ENCODE data around the gene MXD3.

MXD3 gene

DNA sequence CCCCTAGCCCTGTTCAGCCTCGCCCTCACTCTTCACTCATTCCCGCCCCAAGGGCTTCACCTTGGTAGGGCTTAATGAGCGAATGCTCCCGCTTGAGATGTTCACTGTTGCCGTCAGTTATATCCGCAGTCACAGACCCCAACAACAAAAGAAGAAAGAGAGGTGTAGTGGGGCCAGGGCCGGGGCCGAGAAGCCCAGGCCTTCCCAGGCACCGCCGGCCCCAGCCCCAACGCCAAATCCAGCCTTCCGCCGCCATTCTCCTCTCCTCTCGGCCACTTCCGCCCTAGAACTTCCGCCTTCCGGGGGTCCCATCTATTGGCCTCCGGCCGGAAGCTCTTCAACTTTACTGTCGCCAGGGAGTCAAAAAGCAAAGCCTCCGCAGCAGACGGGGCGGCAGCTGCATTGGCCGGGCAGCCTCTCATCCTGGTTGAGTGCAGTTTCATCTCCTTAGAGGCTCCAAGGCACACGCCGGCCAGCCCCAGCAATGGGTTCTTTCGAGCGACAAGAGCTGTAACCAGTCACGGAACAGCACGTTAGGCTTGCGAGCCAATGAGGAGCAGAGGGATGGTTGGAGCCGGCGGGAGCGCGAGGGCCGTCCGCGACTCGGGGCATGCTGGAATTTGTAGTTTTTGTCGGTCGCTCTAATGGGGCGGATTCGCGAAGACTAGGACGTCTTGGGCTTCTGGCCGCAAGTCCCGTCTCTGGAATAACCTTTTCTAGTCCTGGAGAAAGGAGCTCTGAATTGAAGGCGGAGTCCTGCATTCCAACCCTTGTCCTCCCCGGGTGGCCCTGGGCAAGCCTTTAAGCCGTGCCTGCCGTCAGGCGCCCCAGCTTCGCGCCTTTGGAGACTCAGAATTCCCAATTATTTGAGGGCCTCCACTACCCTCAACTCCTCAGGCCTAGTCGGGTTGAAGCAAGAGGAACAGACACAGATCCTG is 40.0 kb upstream of the MXD3 start, which contains the start of gene LMAN2 (continued):
- TF ChIP-seq, protein P1, sequence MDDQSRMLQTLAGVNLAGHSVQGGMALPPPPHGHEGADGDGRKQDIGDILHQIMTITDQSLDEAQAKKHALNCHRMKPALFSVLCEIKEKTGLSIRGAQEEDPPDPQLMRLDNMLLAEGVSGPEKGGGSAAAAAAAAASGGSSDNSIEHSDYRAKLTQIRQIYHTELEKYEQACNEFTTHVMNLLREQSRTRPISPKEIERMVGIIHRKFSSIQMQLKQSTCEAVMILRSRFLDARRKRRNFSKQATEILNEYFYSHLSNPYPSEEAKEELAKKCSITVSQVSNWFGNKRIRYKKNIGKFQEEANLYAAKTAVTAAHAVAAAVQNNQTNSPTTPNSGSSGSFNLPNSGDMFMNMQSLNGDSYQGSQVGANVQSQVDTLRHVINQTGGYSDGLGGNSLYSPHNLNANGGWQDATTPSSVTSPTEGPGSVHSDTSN (CRISPR knock-in tag; IDR thresholded peaks at IDR 0.05), result peak; percentile 81
- TF ChIP-seq ZNF561 (tag by site-specific recombination; IDR thresholded peaks at IDR 0.05; ENCODE audit: borderline replicate concordance) (peak; percentile 92; the same call in 1 of the 2 replicates), ZNF664 (tag by site-specific recombination; IDR thresholded peaks at IDR 0.05) (0 out of 2 replicates have a peak, but pooled peaks have one; percentile 36), ZNF639 (tag by site-specific recombination; IDR thresholded peaks at IDR 0.05) (peak; percentile 81; the same call in 1 of the 2 replicates), KLF10 (tag by site-specific recombination; IDR thresholded peaks at IDR 0.05) (peak; percentile 65), BCL11A (tag by site-specific recombination; IDR thresholded peaks at IDR 0.05; ENCODE audit: low read depth) (peak; percentile 50; the same call in 1 of the 2 replicates), ZNF558 (tag by site-specific recombination; IDR thresholded peaks at IDR 0.05) (0 out of 2 replicates have a peak, but pooled peaks have one; percentile 26), ZBTB17 (tag by site-specific recombination; IDR thresholded peaks at IDR 0.05) (peak; percentile 95), ZNF768 (tag by site-specific recombination; IDR thresholded peaks at IDR 0.05) (no peak), ZEB2 (tag by site-specific recombination; IDR thresholded peaks at IDR 0.05) (peak; percentile 88), ZBTB8A (tag by site-specific recombination; IDR thresholded peaks at IDR 0.05) (peak; percentile 47; the same call in 1 of the 2 replicates), KLF9 (tag by site-specific recombination; IDR thresholded peaks at IDR 0.05; ENCODE audit: low read depth) (no peak; the same call in 1 of the 2 replicates), ZFP37 (tag by site-specific recombination; IDR thresholded peaks at IDR 0.05) (peak; percentile 76), YY1 (tag by site-specific recombination; IDR thresholded peaks at IDR 0.05) (peak; percentile 92), SP7 (tag by site-specific recombination; IDR thresholded peaks at IDR 0.05) (peak; percentile 88), ZNF600 (tag by site-specific recombination; IDR thresholded peaks at IDR 0.05) (peak; percentile 38; the same call in 1 of the 2 replicates), ZNF391 (tag by site-specific recombination; IDR thresholded peaks at IDR 0.05; ENCODE audit: borderline replicate concordance, low read depth) (peak; percentile 87; the same call in 1 of the 2 replicates), ZSCAN30 (tag by site-specific recombination; IDR thresholded peaks at IDR 0.05) (peak; percentile 91), ZNF10 (tag by site-specific recombination; IDR thresholded peaks at IDR 0.05) (peak; percentile 51; the same call in 1 of the 2 replicates), ZNF174 (tag by site-specific recombination; IDR thresholded peaks at IDR 0.05) (no peak), ZFP69B (tag by site-specific recombination; IDR thresholded peaks at IDR 0.05) (peak; percentile 66)
- TF ChIP-seq, protein P2, sequence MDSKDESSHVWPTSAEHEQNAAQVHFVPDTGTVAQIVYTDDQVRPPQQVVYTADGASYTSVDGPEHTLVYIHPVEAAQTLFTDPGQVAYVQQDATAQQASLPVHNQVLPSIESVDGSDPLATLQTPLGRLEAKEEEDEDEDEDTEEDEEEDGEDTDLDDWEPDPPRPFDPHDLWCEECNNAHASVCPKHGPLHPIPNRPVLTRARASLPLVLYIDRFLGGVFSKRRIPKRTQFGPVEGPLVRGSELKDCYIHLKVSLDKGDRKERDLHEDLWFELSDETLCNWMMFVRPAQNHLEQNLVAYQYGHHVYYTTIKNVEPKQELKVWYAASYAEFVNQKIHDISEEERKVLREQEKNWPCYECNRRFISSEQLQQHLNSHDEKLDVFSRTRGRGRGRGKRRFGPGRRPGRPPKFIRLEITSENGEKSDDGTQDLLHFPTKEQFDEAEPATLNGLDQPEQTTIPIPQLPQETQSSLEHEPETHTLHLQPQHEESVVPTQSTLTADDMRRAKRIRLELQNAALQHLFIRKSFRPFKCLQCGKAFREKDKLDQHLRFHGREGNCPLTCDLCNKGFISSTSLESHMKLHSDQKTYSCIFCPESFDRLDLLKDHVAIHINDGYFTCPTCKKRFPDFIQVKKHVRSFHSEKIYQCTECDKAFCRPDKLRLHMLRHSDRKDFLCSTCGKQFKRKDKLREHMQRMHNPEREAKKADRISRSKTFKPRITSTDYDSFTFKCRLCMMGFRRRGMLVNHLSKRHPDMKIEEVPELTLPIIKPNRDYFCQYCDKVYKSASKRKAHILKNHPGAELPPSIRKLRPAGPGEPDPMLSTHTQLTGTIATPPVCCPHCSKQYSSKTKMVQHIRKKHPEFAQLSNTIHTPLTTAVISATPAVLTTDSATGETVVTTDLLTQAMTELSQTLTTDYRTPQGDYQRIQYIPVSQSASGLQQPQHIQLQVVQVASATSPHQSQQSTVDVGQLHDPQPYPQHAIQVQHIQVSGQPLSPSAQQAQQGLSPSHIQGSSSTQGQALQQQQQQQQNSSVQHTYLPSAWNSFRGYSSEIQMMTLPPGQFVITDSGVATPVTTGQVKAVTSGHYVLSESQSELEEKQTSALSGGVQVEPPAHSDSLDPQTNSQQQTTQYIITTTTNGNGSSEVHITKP (tag by site-specific recombination; IDR thresholded peaks at IDR 0.05), result peak; percentile 85
- TF ChIP-seq, protein P3, sequence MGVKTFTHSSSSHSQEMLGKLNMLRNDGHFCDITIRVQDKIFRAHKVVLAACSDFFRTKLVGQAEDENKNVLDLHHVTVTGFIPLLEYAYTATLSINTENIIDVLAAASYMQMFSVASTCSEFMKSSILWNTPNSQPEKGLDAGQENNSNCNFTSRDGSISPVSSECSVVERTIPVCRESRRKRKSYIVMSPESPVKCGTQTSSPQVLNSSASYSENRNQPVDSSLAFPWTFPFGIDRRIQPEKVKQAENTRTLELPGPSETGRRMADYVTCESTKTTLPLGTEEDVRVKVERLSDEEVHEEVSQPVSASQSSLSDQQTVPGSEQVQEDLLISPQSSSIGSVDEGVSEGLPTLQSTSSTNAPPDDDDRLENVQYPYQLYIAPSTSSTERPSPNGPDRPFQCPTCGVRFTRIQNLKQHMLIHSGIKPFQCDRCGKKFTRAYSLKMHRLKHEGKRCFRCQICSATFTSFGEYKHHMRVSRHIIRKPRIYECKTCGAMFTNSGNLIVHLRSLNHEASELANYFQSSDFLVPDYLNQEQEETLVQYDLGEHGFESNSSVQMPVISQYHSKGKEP (tag by site-specific recombination; IDR thresholded peaks at IDR 0.05), result peak; percentile 49; the same call in 1 of the 2 replicates
- TF ChIP-seq, protein P4, sequence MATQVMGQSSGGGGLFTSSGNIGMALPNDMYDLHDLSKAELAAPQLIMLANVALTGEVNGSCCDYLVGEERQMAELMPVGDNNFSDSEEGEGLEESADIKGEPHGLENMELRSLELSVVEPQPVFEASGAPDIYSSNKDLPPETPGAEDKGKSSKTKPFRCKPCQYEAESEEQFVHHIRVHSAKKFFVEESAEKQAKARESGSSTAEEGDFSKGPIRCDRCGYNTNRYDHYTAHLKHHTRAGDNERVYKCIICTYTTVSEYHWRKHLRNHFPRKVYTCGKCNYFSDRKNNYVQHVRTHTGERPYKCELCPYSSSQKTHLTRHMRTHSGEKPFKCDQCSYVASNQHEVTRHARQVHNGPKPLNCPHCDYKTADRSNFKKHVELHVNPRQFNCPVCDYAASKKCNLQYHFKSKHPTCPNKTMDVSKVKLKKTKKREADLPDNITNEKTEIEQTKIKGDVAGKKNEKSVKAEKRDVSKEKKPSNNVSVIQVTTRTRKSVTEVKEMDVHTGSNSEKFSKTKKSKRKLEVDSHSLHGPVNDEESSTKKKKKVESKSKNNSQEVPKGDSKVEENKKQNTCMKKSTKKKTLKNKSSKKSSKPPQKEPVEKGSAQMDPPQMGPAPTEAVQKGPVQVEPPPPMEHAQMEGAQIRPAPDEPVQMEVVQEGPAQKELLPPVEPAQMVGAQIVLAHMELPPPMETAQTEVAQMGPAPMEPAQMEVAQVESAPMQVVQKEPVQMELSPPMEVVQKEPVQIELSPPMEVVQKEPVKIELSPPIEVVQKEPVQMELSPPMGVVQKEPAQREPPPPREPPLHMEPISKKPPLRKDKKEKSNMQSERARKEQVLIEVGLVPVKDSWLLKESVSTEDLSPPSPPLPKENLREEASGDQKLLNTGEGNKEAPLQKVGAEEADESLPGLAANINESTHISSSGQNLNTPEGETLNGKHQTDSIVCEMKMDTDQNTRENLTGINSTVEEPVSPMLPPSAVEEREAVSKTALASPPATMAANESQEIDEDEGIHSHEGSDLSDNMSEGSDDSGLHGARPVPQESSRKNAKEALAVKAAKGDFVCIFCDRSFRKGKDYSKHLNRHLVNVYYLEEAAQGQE (tag by site-specific recombination; IDR thresholded peaks at IDR 0.05), result peak; percentile 52; the same call in 1 of the 2 replicates
- TF ChIP-seq, protein P5, sequence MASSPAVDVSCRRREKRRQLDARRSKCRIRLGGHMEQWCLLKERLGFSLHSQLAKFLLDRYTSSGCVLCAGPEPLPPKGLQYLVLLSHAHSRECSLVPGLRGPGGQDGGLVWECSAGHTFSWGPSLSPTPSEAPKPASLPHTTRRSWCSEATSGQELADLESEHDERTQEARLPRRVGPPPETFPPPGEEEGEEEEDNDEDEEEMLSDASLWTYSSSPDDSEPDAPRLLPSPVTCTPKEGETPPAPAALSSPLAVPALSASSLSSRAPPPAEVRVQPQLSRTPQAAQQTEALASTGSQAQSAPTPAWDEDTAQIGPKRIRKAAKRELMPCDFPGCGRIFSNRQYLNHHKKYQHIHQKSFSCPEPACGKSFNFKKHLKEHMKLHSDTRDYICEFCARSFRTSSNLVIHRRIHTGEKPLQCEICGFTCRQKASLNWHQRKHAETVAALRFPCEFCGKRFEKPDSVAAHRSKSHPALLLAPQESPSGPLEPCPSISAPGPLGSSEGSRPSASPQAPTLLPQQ (tag by site-specific recombination; IDR thresholded peaks at IDR 0.05), result peak; percentile 85
